Esophagus muscularis mucosa (tissue), 4 donors: Measurements from ENCODE around the gene MFSD6. TPM values are rescaled to one million over a fixed set of nuclear protein-coding genes. Genes with fewer than 3 reads are reported as not detected.

Source experiments
- DNase-seq: peaks from one replicate; pipeline ENCODE4 v3.0.0-alpha.2; 2017; ENCODE audit errors: extremely low spot score
- H3K27ac ChIP-seq, 4 donors: fragments of 200-600 bp; sonication (generic); replicated peaks in 1 of 4; 1 replicate in 3 of 4; 2 replicates in 1 of 4; pipeline ENCODE4 v1.5.1; 2016 to 2019; ENCODE audit warnings: mild to moderate bottlenecking in 1 of 4
- H3K27me3 ChIP-seq, 4 donors: fragments of 200-600 bp; sonication (generic); one replicate each; pipeline versions ENCODE4 v1.5.1 to v1.6.0; 2016 to 2019
- H3K36me3 ChIP-seq, 4 donors: fragments of 200-600 bp; sonication (generic); one replicate each; pipeline ENCODE4 v1.5.1; 2016 to 2019
- H3K4me1 ChIP-seq, 4 donors: fragments of 200-600 bp; sonication (generic); one replicate each; pipeline ENCODE4 v1.5.1; 2016 to 2019
- H3K4me3 ChIP-seq, 4 donors: fragments of 200-600 bp; sonication (generic); 1 replicate in 2 of 4; 2 replicates in 2 of 4; pipeline ENCODE4 v1.5.1; 2016 to 2019; ENCODE audit warnings: mild to moderate bottlenecking in 4 of 4, moderate library complexity in 1 of 4
- H3K9me3 ChIP-seq, 4 donors: fragments of 200-600 bp; sonication (generic); 1 replicate in 3 of 4; 2 replicates in 1 of 4; pipeline ENCODE4 v1.5.1; 2016 to 2019
- EP300 ChIP-seq: sonication (generic); formaldehyde crosslinking; IDR thresholded peaks from one replicate; pipeline ENCODE4 v1.6.1; 2017; ENCODE audit warnings: antibody characterized with exemption
- POLR2A ChIP-seq: fragments of 450-650 bp; IDR thresholded peaks from one replicate; pipeline ENCODE4 v1.6.1; 2017; ENCODE audit warnings: antibody characterized with exemption, moderate library complexity, mild to moderate bottlenecking, low read depth
- POLR2AphosphoS5 ChIP-seq, 2 donors: sonication (generic); formaldehyde crosslinking; IDR thresholded peaks; one replicate each; pipeline ENCODE4 v1.6.1; 2017; ENCODE audit warnings: antibody characterized with exemption in 2 of 2
- WGBS: methylation state at CpG from one replicate; pipeline ENCODE4 v1.1.5; 2018; 5-methylcytosine and 5-hydroxymethylcytosine counted together
- intact Hi-C: fragments of 100-400 bp; cut with DNase I; formaldehyde crosslinking; loops from one replicate; pipeline ENCODE4 v1.15.1; 2023
- total RNA-seq, 4 donors: library from RNA; depleted of rRNA; stranded (reverse); fragments of >200 nt; gene quantifications; one replicate each; pipeline versions ENCODE4 v1.1.0 to v1.2.1, GENCODE V29; 2016
- TF ChIP-seq, protein P1 (sequence below), 3 experiments: fragments of 200-600 bp in 2 of 3; fragments of 450-650 bp in 1 of 3; sonication (generic) in 2 of 3; IDR thresholded peaks; one replicate each; pipeline ENCODE4 v1.5.1; 2017 to 2019; ENCODE audit warnings: antibody characterized with exemption in 3 of 3, mild to moderate bottlenecking in 2 of 3, moderate library complexity in 1 of 3

The MFSD6 gene
- total RNA-seq, 4 donors from 2014 or later = 145 to 180 (median 163) TPM

DNA sequence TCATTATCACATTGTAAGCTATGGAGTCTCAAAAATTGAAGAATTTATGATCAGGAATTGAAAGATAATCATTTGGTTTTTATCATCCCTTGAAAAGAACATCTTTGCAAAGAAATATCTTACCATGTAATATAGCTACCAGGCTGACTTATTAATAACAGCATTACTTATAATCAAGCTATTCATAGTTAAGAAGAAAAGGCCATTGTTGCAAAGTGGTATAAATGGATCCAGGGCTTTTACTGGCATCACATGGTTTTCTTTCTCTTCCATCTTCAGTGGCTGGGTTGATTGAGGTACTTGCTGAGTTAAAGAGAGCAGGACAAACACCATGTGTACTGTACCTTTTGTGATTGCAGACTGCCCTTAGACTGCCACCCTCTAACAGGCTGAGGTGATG is 39.6 kb downstream of the MFSD6 start:
- Histone ChIP-seq H3K27ac (no peak overlapping the region), H3K4me3 (no peak overlapping the region), H3K27me3 (no peaks in the 10 kb centered on the region), H3K36me3 (no peaks in the 10 kb centered on the region), H3K9me3 (no peaks in the 10 kb centered on the region), H3K4me1 (peaks cover 35 to 62% (median 55%) of the 10 kb centered on the region in 4 donors)
- TF ChIP-seq POLR2AphosphoS5 (IDR thresholded peaks at IDR 0.05) = no peak
- TF ChIP-seq, protein P1, sequence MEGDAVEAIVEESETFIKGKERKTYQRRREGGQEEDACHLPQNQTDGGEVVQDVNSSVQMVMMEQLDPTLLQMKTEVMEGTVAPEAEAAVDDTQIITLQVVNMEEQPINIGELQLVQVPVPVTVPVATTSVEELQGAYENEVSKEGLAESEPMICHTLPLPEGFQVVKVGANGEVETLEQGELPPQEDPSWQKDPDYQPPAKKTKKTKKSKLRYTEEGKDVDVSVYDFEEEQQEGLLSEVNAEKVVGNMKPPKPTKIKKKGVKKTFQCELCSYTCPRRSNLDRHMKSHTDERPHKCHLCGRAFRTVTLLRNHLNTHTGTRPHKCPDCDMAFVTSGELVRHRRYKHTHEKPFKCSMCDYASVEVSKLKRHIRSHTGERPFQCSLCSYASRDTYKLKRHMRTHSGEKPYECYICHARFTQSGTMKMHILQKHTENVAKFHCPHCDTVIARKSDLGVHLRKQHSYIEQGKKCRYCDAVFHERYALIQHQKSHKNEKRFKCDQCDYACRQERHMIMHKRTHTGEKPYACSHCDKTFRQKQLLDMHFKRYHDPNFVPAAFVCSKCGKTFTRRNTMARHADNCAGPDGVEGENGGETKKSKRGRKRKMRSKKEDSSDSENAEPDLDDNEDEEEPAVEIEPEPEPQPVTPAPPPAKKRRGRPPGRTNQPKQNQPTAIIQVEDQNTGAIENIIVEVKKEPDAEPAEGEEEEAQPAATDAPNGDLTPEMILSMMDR (IDR thresholded peaks at IDR 0.05) = no peak
- TF ChIP-seq EP300 = no peak
- TF ChIP-seq POLR2A = no peak
- DNase-seq = no peak
- intact Hi-C loops = no loop called here

DNA sequence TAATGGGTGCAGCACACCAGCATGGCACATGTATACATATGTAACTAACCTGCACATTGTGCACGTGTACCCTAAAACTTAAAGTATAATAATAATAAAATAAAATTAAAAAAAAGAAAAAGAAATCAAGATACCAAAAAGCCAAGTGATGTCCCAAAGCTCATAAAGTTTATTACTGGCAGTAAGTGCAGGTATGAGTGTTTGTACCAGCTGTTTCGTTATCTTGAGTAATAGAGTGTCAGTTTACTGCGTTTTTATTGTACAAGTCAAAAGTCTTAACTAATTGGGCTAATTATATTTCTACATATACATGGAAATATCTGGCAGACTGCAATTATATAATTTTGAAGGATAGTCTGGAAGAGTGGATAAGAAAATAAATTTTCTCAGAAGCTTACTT is 41.8 kb downstream of the MFSD6 start:
- no peak overlapping the region for H3K27ac ChIP-seq
- H3K4me3 ChIP-seq = no peak overlapping the region
- no peaks in the 10 kb centered on the region for H3K27me3 ChIP-seq
- 91% methylated on average over 3 of the region's 3 CpGs for WGBS
- no peaks in the 10 kb centered on the region for H3K9me3 ChIP-seq
- peaks cover 17 to 40% (median 33%) of the 10 kb centered on the region in 4 donors for H3K4me1 ChIP-seq
- H3K36me3 ChIP-seq = no peaks in the 10 kb centered on the region
- TF ChIP-seq, protein P1 (IDR thresholded peaks at IDR 0.05) = no peak
- TF ChIP-seq POLR2AphosphoS5 (IDR thresholded peaks at IDR 0.05) = no peak
- TF ChIP-seq POLR2A = no peak
- TF ChIP-seq EP300 = no peak
- no peak for DNase-seq
- intact Hi-C loops = no loop called here

DNA sequence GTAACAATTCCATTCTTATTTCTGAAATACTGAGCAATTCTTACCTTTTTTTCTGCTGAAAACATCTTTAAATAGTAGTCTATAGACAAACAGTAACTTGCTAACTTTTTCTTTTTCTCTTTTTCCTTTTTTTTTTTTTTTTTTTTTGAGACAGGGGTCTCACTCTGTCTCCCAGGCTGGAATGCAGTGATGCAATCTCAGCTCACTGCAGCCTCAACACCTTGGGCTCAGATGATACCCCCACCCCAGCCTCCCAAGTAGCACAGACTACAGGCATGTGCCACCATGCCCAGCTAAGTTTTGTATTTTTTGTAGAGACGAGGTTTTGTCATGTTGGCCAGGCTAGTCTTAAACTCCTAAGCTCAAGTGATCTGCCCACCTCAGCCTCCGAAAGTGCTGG is 42.2 kb downstream of the MFSD6 start:
- WGBS = 96% methylated on average over 2 of the region's 2 CpGs

DNA sequence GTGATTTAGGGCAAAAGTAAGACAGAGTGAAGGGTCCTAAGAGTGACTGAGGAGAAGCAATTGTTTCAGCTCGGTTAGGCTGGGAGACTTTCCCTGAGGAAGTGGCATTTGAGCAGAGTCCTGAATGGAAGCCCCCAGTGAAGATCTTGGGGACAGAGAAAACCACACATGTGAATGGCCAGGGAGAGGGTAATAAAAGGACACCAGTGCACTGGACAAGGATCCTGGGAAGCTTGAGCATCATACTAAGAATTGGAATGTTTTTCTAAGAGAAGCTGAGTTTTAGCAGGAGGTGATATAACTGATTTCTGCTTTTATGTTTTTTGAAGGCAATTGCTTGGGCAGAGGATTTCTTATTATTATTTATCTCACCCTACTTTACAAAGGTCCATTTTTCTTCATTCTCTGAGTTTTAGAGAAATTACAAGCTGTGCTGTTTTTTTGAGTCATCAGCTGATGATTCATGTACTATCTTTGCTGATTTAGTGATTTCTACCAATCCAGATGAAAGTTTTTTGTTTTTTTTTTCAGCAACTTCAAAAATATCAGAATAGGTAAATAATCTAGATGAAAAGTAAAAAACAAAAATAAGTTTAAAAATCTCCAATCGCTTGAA is 43.5 kb downstream of the MFSD6 start:
- Histone ChIP-seq H3K27me3 (no peaks in the 10 kb centered on the region), H3K9me3 (no peaks in the 10 kb centered on the region), H3K27ac (no peak overlapping the region), H3K36me3 (peaks cover 0 to 4% (median 0%) of the 10 kb centered on the region in 4 donors), H3K4me3 (no peak overlapping the region), H3K4me1 (peaks cover 2 to 23% (median 16%) of the 10 kb centered on the region in 4 donors)
- TF ChIP-seq, protein P1 (IDR thresholded peaks at IDR 0.05) = no peak
- TF ChIP-seq POLR2AphosphoS5 (IDR thresholded peaks at IDR 0.05) (no peak), EP300 (no peak), POLR2A (no peak)
- no peak for DNase-seq
- intact Hi-C loops = no loop called here
- 85% methylated on average over 2 of the region's 2 CpGs for WGBS

More for the DNA sequence above, 42.2 kb downstream of the MFSD6 start:
- intact Hi-C loops = no loop called here
- TF ChIP-seq, protein P1 (IDR thresholded peaks at IDR 0.05) = no peak
- TF ChIP-seq POLR2AphosphoS5 (IDR thresholded peaks at IDR 0.05) (no peak), EP300 (no peak), POLR2A (no peak)
- H3K36me3 ChIP-seq = no peaks in the 10 kb centered on the region
- H3K9me3 ChIP-seq = no peaks in the 10 kb centered on the region
- DNase-seq = no peak
- H3K4me3 ChIP-seq = no peak overlapping the region
- no peaks in the 10 kb centered on the region for H3K27me3 ChIP-seq
- H3K4me1 ChIP-seq = peaks cover 15 to 36% (median 29%) of the 10 kb centered on the region in 4 donors
- H3K27ac ChIP-seq = no peak overlapping the region

DNA sequence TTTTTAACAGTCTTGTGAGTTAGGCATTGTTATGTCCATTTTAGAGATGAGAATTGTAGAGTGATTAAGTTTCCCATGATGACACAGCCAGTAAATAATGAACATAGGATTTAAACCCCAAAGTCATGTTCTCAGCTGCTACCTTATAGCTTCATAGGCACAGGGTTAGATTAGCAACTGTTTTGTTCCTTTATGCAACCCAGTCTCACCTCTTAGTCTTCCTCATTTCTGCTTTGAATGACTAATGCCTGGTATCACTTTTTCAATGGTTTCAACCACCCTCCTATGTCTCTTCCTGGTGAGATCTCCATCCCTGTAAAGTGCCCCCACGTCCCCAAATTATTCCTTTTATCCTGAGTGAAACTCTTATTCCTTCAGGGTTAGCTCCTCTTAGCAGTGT is 44.3 kb downstream of the MFSD6 start:
- WGBS = 89% methylated on average over 1 of the region's 1 CpG

More for the DNA sequence above, 44.3 kb downstream of the MFSD6 start:
- Histone ChIP-seq H3K9me3 (no peaks in the 10 kb centered on the region), H3K4me1 (peaks cover 0 to 15% (median 8%) of the 10 kb centered on the region in 4 donors), H3K4me3 (no peak overlapping the region), H3K27me3 (no peaks in the 10 kb centered on the region), H3K27ac (no peak overlapping the region), H3K36me3 (peaks cover 0 to 4% (median 0%) of the 10 kb centered on the region in 4 donors)
- intact Hi-C loops = no loop called here
- TF ChIP-seq, protein P1 (IDR thresholded peaks at IDR 0.05) = no peak
- TF ChIP-seq POLR2AphosphoS5 (IDR thresholded peaks at IDR 0.05) = no peak
- no peak for TF ChIP-seq EP300
- no peak for TF ChIP-seq POLR2A
- DNase-seq = no peak
